Fibroblast of mammary gland (primary cell): Measurements from ENCODE around the gene ABLIM1.

Source experiments
- DNase-seq: peaks from one replicate; pipeline ENCODE4 v3.0.0-alpha.2; 2010; ENCODE audit warnings: low read depth
- H3K4me3 ChIP-seq: 2 replicates; pipeline ENCODE4 v1.5.1; 2011; ENCODE audit warnings: low read depth, mild to moderate bottlenecking, low read length, moderate library complexity; ENCODE audit not compliant: control insufficient read depth
- CTCF ChIP-seq: conservative IDR thresholded peaks from 2 replicates; pipeline ENCODE4 v1.5.1; 2011; ENCODE audit warnings: low read depth, low read length, inconsistent platforms; ENCODE audit not compliant: control insufficient read depth, insufficient read depth

The ABLIM1 gene

GRCh38 chr10:114575417-114576131 lies 82.5 kb downstream of the ABLIM1 start:
- no peak overlapping the region for H3K4me3 ChIP-seq
- no peak for DNase-seq
- no peak for TF ChIP-seq CTCF

DNA sequence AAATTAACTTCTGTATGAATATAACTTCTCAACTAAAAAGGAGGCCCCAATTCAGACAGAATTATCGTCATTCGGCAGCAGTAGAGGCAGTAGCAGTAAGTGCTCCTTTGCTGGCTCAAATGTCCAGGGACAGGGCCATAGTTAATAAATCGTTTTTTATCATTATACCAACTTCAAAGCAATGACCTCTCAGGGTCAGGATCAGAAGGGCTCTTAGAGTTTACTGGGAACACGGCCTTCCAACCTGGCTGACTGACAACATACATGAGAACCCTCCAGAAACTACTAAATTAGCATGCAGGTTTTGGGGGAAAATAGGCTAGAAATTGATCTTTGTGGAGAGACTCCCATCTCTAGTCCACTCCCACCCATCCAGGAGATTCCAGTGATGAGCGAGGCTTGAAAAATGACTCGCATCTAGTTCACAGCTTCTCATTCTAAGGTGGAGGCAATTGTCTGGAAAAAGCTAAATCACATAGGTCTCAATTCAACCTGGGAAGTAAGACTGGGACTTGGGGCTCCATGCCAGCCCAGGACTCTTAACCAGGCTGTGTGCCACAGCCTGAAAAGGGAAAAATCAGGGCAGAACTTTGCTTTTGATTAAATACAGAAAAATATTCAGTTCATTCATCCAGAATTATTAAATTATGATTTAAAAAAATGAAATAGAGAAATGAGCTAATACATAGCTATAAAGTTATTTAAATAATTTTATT lies 84.6 kb downstream of the ABLIM1 start:
- no peak for DNase-seq
- H3K4me3 ChIP-seq, result no peak overlapping the region
- no peak for TF ChIP-seq CTCF

DNA sequence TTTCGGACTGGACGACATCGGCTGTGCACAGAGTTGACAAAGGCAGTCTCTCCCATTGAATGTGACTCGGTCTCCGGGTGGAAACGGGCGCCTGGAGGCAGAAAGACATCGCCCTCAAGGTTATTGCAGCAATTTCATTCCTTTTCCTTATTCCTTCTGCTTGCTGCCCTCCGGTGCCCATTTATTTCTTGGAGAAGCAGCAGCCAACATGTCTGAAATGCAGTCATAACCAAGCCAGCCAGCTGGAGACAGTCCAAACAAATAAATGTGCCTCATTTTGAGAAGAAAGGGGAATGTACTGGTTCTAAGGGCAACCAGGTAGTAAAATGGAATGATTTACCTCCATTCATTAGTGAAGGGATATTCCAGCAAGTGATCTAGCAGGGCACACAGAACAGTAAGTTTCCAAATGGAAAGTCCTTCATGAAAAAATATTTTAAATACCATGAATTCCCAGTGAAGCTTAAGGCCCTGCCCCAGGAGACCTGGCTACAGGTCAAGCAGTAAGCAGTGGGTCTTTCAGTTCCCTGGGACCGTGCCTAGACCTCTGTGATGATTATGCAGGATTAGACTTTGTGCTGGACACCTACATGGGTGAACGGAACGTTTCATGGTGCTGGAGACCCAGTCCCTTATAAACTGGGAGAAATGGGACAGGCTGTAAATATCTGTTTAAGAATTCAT lies 86.6 kb downstream of the ABLIM1 start:
- no peak overlapping the region for H3K4me3 ChIP-seq
- TF ChIP-seq CTCF, result no peak
- DNase-seq, result no peak

- DNase-seq, result no peak
- no peak overlapping the region for H3K4me3 ChIP-seq
- TF ChIP-seq CTCF, result no peak
Observed at GRCh38 chr10:114566064-114566463, 92.0 kb downstream of the ABLIM1 start.

GRCh38 chr10:114565066-114565465 lies 93.0 kb downstream of the ABLIM1 start:
- DNase-seq, result peak; percentile 45
- TF ChIP-seq CTCF, result no peak
- no peak overlapping the region for H3K4me3 ChIP-seq

DNA sequence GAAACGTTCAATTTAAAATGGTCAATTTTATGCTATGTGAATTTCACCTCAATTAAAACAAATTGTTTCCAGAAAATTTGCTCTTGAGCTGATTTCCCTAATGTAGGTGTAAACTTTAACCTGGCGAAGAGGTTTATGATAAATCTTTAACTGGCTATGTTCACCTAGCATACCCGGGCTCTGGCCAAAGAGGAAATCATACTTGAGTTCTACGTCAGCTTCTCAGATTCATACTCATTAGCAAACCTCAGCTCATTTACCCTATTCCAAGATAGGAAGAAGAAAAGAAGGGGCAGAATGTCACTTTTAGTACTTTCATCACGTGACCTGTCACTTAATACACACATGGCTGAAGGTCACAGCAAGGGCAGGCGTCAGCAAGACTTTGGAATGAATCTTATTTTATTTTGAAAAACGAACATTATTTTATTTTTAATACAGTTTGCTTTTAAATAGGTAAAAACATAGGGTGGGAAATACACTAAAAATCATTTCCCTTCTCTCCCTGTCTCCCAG lies 97.0 kb downstream of the ABLIM1 start:
- no peak for TF ChIP-seq CTCF

More for the DNA sequence above, 97.0 kb downstream of the ABLIM1 start:
- DNase-seq, result no peak
- H3K4me3 ChIP-seq, result no peak overlapping the region
